A673 (cell line): ENCODE measurements around the gene RGP1. TPM values are rescaled to one million over a fixed set of nuclear protein-coding genes. Genes with fewer than 3 reads are reported as not detected.

Experiments used
- BruUV-seq: library from RNA; stranded (reverse); fragments of 400-500 nt; replicated peaks from 2 replicates; lab custom pipeline; 2021; lab: Mats Ljungman, UMichigan
- CTCF ChIA-PET: fragments of 300-600 bp; sonication (Branson Sonifier 250); formaldehyde crosslinking; loops from one replicate; lab custom pipeline; 2022; ENCODE audit warnings: antibody characterized with exemption; lab: Charles Lee
- POLR2A ChIA-PET: fragments of 300-600 bp; sonication (Branson Sonifier 250); formaldehyde crosslinking; loops from one replicate; lab custom pipeline; 2022; ENCODE audit warnings: antibody characterized with exemption; ENCODE audit not compliant: low non-redundant PET; lab: Charles Lee
- DNase-seq: peaks from one replicate; pipeline ENCODE4 v3.0.0-alpha.2; 2015; ENCODE audit warnings: low spot score
- H3K27ac ChIP-seq: fragments of 200-600 bp; sonication (generic); 2 replicates; pipeline ENCODE4 v1.5.1; 2016; ENCODE audit warnings: mixed run types, low read depth, mild to moderate bottlenecking, mixed read lengths, antibody characterized with exemption, low read length; ENCODE audit not compliant: poor library complexity, severe bottlenecking
- H3K27me3 ChIP-seq: fragments of 200-600 bp; sonication (generic); replicated peaks from 2 replicates; pipeline ENCODE4 v1.6.1; 2017; ENCODE audit warnings: mixed run types, low read depth, mild to moderate bottlenecking, mixed read lengths, antibody characterized with exemption, low read length; ENCODE audit not compliant: insufficient read depth, poor library complexity
- H3K36me3 ChIP-seq: fragments of 200-600 bp; sonication (generic); 2 replicates; pipeline ENCODE4 v1.6.1; 2016; ENCODE audit warnings: mixed run types, mild to moderate bottlenecking, mixed read lengths, antibody characterized with exemption, low read length; ENCODE audit not compliant: insufficient read depth, poor library complexity, severe bottlenecking
- H3K4me1 ChIP-seq: fragments of 200-600 bp; sonication (generic); 2 replicates; pipeline ENCODE4 v1.6.1; 2017; ENCODE audit warnings: mixed run types, mild to moderate bottlenecking, mixed read lengths, antibody characterized with exemption, low read length; ENCODE audit not compliant: insufficient read depth, poor library complexity, severe bottlenecking
- H3K4me3 ChIP-seq: fragments of 200-600 bp; sonication (generic); 2 replicates; pipeline ENCODE4 v1.5.1; 2016; ENCODE audit warnings: low read depth, mixed run types, mild to moderate bottlenecking, mixed read lengths, low read length; ENCODE audit not compliant: poor library complexity, severe bottlenecking
- H3K9me3 ChIP-seq: fragments of 200-600 bp; sonication (generic); 2 replicates; pipeline ENCODE4 v1.6.1; 2016; ENCODE audit warnings: mixed run types, low read depth, mild to moderate bottlenecking, mixed read lengths, antibody characterized with exemption, low read length; ENCODE audit not compliant: poor library complexity, severe bottlenecking
- EZH2 ChIP-seq: fragments of 200-600 bp; sonication (generic); IDR thresholded peaks from 2 replicates; pipeline ENCODE4 v1.6.1; 2017; ENCODE audit warnings: borderline replicate concordance, low read depth, mild to moderate bottlenecking, mixed read lengths, antibody characterized with exemption, low read length; ENCODE audit not compliant: poor library complexity, severe bottlenecking
- intact Hi-C: fragments of 100-400 bp; cut with micrococcal nuclease; formaldehyde crosslinking; loops from one replicate; pipeline ENCODE4 v1.10.0; 2022; ENCODE audit not compliant: unreplicated experiment
- total RNA-seq: library from RNA; stranded (reverse); gene quantifications from 2 replicates; pipeline ENCODE4 v1.2.3, GENCODE V29; 2021
- TF ChIP-seq, protein P1 (sequence below): fragments of 300-800, 200-600 bp; sonication (generic); conservative IDR thresholded peaks from 2 replicates; pipeline ENCODE4 v1.5.1; 2017; ENCODE audit warnings: low read depth, mild to moderate bottlenecking, antibody characterized with exemption, low read length, moderate library complexity, mixed read lengths

The RGP1 gene
- total RNA-seq, 1 experiment from 2014 or later = 21.9 TPM

DNA sequence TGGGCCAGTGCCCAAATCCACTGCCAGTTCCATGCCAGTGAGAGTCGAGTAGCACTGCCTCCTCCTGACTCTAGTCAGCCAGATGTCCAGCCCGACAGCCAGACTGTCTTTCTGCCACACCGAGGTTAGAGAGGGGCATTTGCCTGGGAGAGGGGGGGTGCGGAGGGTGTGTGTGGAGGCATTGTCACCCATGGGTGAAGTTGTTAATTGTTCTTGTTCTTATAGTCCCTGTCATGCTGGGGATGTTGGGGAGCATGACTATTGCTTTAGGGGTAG is 1.1 kb downstream of the RGP1 start:
- intact Hi-C loops = no loop called here
- Histone ChIP-seq H3K36me3 (peaks cover 12% of the 10 kb centered on the region), H3K27me3 (no peaks in the 10 kb centered on the region), H3K27ac (no peak overlapping the region), H3K4me3 (peak overlapping the region; percentile 96), H3K4me1 (peaks cover 21% of the 10 kb centered on the region), H3K9me3 (no peaks in the 10 kb centered on the region)
- BruUV-seq = no TSS peak
- DNase-seq = no peak
- no peak for TF ChIP-seq EZH2
- TF ChIP-seq, protein P1, sequence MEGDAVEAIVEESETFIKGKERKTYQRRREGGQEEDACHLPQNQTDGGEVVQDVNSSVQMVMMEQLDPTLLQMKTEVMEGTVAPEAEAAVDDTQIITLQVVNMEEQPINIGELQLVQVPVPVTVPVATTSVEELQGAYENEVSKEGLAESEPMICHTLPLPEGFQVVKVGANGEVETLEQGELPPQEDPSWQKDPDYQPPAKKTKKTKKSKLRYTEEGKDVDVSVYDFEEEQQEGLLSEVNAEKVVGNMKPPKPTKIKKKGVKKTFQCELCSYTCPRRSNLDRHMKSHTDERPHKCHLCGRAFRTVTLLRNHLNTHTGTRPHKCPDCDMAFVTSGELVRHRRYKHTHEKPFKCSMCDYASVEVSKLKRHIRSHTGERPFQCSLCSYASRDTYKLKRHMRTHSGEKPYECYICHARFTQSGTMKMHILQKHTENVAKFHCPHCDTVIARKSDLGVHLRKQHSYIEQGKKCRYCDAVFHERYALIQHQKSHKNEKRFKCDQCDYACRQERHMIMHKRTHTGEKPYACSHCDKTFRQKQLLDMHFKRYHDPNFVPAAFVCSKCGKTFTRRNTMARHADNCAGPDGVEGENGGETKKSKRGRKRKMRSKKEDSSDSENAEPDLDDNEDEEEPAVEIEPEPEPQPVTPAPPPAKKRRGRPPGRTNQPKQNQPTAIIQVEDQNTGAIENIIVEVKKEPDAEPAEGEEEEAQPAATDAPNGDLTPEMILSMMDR = no peak
- CTCF ChIA-PET = no interaction called here
- POLR2A ChIA-PET = no interaction called here

DNA sequence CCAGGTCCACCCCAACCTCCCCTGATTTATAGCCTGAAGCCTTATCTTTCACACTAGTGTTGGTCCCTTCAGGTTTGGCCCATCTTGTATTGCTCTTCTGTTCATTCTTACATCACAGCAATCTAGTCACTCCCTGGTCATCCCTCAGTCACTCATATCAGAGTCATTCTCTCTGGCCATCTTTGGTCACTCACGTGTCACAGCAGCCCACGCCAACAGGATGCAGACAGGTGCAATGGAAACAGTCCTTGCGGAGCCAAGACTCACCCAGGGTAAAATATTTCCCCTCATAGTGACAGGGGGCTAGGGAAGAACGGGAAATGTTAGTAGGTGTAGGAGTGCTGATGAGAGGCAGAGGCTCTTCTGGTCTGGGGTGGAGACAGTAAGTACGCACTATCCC is 4.4 kb downstream of the RGP1 start:
- ChIA-PET POLR2A (no interaction called here), CTCF (interaction anchor here (0.5 kb wide), 1 partner anchor 143 kb away, joined by 3 read pairs; no protein-coding TSS in a partner anchor)
- Histone ChIP-seq H3K4me3 (no peak overlapping the region), H3K27me3 (no peaks in the 10 kb centered on the region), H3K27ac (no peak overlapping the region), H3K9me3 (no peaks in the 10 kb centered on the region), H3K36me3 (peaks cover 7% of the 10 kb centered on the region), H3K4me1 (peaks cover 13% of the 10 kb centered on the region)
- BruUV-seq = no TSS peak
- intact Hi-C loops = no loop called here
- TF ChIP-seq, protein P1 = no peak
- TF ChIP-seq EZH2 = no peak
- no peak for DNase-seq

DNA sequence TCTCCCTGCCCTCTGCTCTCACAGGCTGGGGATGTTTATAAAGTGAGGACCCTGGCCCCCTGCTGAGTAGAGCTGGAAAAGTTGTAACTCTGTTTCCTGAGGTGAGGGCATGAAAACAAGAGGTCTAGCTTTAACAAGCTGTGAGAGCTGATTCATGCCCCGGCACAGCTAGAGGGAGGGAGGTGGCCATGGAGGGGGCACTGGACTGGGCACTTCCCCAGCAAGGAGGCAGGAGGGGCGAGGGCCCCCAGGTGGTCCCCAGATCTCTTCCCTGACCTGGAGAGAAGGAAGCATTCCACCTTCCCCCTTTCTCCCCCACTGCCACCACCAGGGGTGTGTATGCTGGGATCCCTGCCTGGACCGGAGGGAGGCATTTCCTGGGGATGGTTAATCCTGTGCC is 5.2 kb downstream of the RGP1 start, which contains the start of gene MSMP:
Gene MSMP (minus strand): TSS at position 13 of the 400 bp plus-strand sequence. CDS start 147 bp downstream, outside the sequence.
- Histone ChIP-seq H3K4me3 (no peak within 1 kb of the TSS), H3K4me1 (peaks cover 17% of the 10 kb centered on the region), H3K27me3 (no peaks in the 10 kb centered on the region), H3K36me3 (peaks cover 7% of the 10 kb centered on the region), H3K9me3 (no peaks in the 10 kb centered on the region), H3K27ac (no peak within 1 kb of the TSS)
- DNase-seq = no peak
- CTCF ChIA-PET = no interaction called here
- TF ChIP-seq, protein P1 = no peak
- no peak for TF ChIP-seq EZH2
- intact Hi-C loops = no loop called here
- BruUV-seq = no TSS peak
- POLR2A ChIA-PET = no interaction called here
